Epithelial cell of prostate (primary cell): ENCODE measurements around the gene BLNK.

Experiments
- DNase-seq: peaks from one replicate; pipeline ENCODE4 v3.0.0-alpha.2; 2011; ENCODE audit warnings: low read depth, low spot score
- H3K27ac ChIP-seq: fragments of 450-650 bp; 2 replicates; pipeline ENCODE4 v1.5.1; 2017; ENCODE audit warnings: mild to moderate bottlenecking

BLNK gene

GRCh38 chr10:96289218-96289910, 18.0 kb upstream of the BLNK start:
- no peak overlapping the region for H3K27ac ChIP-seq
- DNase-seq: no peak

GRCh38 chr10:96288151-96288621, 16.8 kb upstream of the BLNK start:
- DNase-seq: no peak
- H3K27ac ChIP-seq: no peak overlapping the region

- H3K27ac ChIP-seq: peak overlapping the region; percentile 7
- no peak for DNase-seq
Observed at GRCh38 chr10:96287392-96288105, 16.2 kb upstream of the BLNK start.

- DNase-seq: no peak
- no peak overlapping the region for H3K27ac ChIP-seq
Observed at GRCh38 chr10:96285331-96285752, 14.0 kb upstream of the BLNK start.

- no peak overlapping the region for H3K27ac ChIP-seq
- DNase-seq: no peak
Observed at GRCh38 chr10:96283756-96284155, 12.4 kb upstream of the BLNK start.

- DNase-seq: no peak
- no peak overlapping the region for H3K27ac ChIP-seq
Observed at GRCh38 chr10:96283351-96283750, 12.0 kb upstream of the BLNK start.

- no peak for DNase-seq
- H3K27ac ChIP-seq: peak overlapping the region; percentile 10
Observed at GRCh38 chr10:96281444-96282029, 10.2 kb upstream of the BLNK start.

- no peak overlapping the region for H3K27ac ChIP-seq
- DNase-seq: no peak
Observed at GRCh38 chr10:96280859-96281258, 9.5 kb upstream of the BLNK start.

- DNase-seq: no peak
- H3K27ac ChIP-seq: no peak overlapping the region
Observed at GRCh38 chr10:96279191-96279641, 7.8 kb upstream of the BLNK start.

- no peak for DNase-seq
- H3K27ac ChIP-seq: peak overlapping the region; percentile 36
Observed at GRCh38 chr10:96276831-96277230, 5.5 kb upstream of the BLNK start.

- H3K27ac ChIP-seq: peak overlapping the region; percentile 36
- no peak for DNase-seq
Observed at GRCh38 chr10:96276426-96276825, 5.1 kb upstream of the BLNK start.

GRCh38 chr10:96275685-96276418, 4.5 kb upstream of the BLNK start:
- DNase-seq: no peak
- H3K27ac ChIP-seq: peak overlapping the region; percentile 36

- peak overlapping the region; percentile 75 for H3K27ac ChIP-seq
- no peak for DNase-seq
Observed at GRCh38 chr10:96272316-96273280, 1.2 kb upstream of the BLNK start.

GRCh38 chr10:96270571-96270970, 798 bp downstream of the BLNK start:
- DNase-seq: no peak
- peak overlapping the region; percentile 75 for H3K27ac ChIP-seq

GRCh38 chr10:96269438-96270300, 1.7 kb downstream of the BLNK start:
- H3K27ac ChIP-seq: no peak overlapping the region
- no peak for DNase-seq

GRCh38 chr10:96268341-96268909, 2.9 kb downstream of the BLNK start:
- no peak overlapping the region for H3K27ac ChIP-seq
- no peak for DNase-seq

- no peak for DNase-seq
- H3K27ac ChIP-seq: peak overlapping the region; percentile 44
Observed at GRCh38 chr10:96267234-96267705, 4.1 kb downstream of the BLNK start.

GRCh38 chr10:96266118-96266770, 5.1 kb downstream of the BLNK start:
- no peak for DNase-seq
- H3K27ac ChIP-seq: no peak overlapping the region
